GM18867 (cell line): ENCODE results near the gene PPP1CB.

ENCODE experiments used
- ATAC-seq: cut with Tn5 transposase; IDR thresholded peaks from one replicate; pipeline ENCODE4 v1.9.1; 2021; ENCODE audit warnings: mild to moderate bottlenecking, moderate library complexity; ENCODE audit not compliant: unreplicated experiment

PPP1CB gene

GRCh38 chr2:28751252-28751955 is at the start of gene PPP1CB:
Gene PPP1CB, plus strand, starts transcription at chr2:28751830. Its CDS starts 295 bp downstream, at chr2:28752125.
- peak; percentile 89 for ATAC-seq

- ATAC-seq = no peak
Measured at GRCh38 chr2:28702415-28702861, 49.2 kb upstream of the PPP1CB start.

- no peak for ATAC-seq
Measured at GRCh38 chr2:28702878-28703277, 48.8 kb upstream of the PPP1CB start.

GRCh38 chr2:28704621-28705020 is 47.0 kb upstream of the PPP1CB start:
- ATAC-seq = no peak

GRCh38 chr2:28705751-28706440 is 45.7 kb upstream of the PPP1CB start:
- no peak for ATAC-seq

GRCh38 chr2:28707592-28707991 is 44.0 kb upstream of the PPP1CB start:
- no peak for ATAC-seq

GRCh38 chr2:28709101-28709500 is 42.5 kb upstream of the PPP1CB start:
- no peak for ATAC-seq

GRCh38 chr2:28710545-28710944 is 41.1 kb upstream of the PPP1CB start:
- ATAC-seq = no peak

GRCh38 chr2:28713577-28714298 is 37.9 kb upstream of the PPP1CB start:
- no peak for ATAC-seq

- no peak for ATAC-seq
Measured at GRCh38 chr2:28716265-28716865, 35.3 kb upstream of the PPP1CB start.

GRCh38 chr2:28717339-28717758 is 34.3 kb upstream of the PPP1CB start:
- no peak for ATAC-seq

- ATAC-seq = no peak
Measured at GRCh38 chr2:28720345-28720744, 31.3 kb upstream of the PPP1CB start.

- ATAC-seq = no peak
Measured at GRCh38 chr2:28721601-28722191, 29.9 kb upstream of the PPP1CB start.

- no peak for ATAC-seq
Measured at GRCh38 chr2:28725021-28725711, 26.5 kb upstream of the PPP1CB start.

GRCh38 chr2:28726177-28726576 is 25.5 kb upstream of the PPP1CB start:
- no peak for ATAC-seq

- ATAC-seq = no peak
Measured at GRCh38 chr2:28729698-28730097, 21.9 kb upstream of the PPP1CB start.

GRCh38 chr2:28730641-28731146 is 20.9 kb upstream of the PPP1CB start:
- ATAC-seq = no peak

- ATAC-seq = no peak
Measured at GRCh38 chr2:28735511-28735910, 16.1 kb upstream of the PPP1CB start.

- ATAC-seq = no peak
Measured at GRCh38 chr2:28736034-28736433, 15.6 kb upstream of the PPP1CB start.

GRCh38 chr2:28737655-28738054 is 14.0 kb upstream of the PPP1CB start:
- ATAC-seq = no peak
